Occipital lobe (tissue), 2 donors: ENCODE data around the gene VPS13D. TPM values are rescaled to one million over a fixed set of nuclear protein-coding genes. Genes with fewer than 3 reads are reported as not detected.
"Not testable (repeated sequence)": the region's sequence is repeated elsewhere in the genome, so short reads cannot be mapped to it uniquely, and the experiment has no call there.

Source experiments
- DNase-seq: peaks from one replicate; lab custom pipeline; 2025; lab: John Stamatoyannopoulos, UW
- total RNA-seq: library from RNA; depleted of rRNA; stranded (reverse); fragments of >200 nt; gene quantifications from one replicate; pipeline ENCODE4 v1.2.3, GENCODE V29; 2014

The VPS13D gene
- total RNA-seq, 1 donor from 2014 or later: 42.0 TPM

GRCh38 chr1:12530462-12531178, 300.8 kb downstream of the VPS13D start:
- no peak for DNase-seq

GRCh38 chr1:12531179-12531499, 301.3 kb downstream of the VPS13D start:
- no peak for DNase-seq

- no peak for DNase-seq
Observed at GRCh38 chr1:12532405-12533315, 302.8 kb downstream of the VPS13D start.

- no peak for DNase-seq
Observed at GRCh38 chr1:12536023-12536639, 306.3 kb downstream of the VPS13D start.

- DNase-seq: no peak
Observed at GRCh38 chr1:12537294-12537693, 307.5 kb downstream of the VPS13D start.

GRCh38 chr1:12537906-12538461, 308.2 kb downstream of the VPS13D start:
- DNase-seq: no peak

GRCh38 chr1:12538536-12538935, 308.7 kb downstream of the VPS13D start:
- DNase-seq: not testable (repeated sequence)

- no peak for DNase-seq
Observed at GRCh38 chr1:12539320-12539704, 309.5 kb downstream of the VPS13D start.

GRCh38 chr1:12539705-12540579, 310.1 kb downstream of the VPS13D start:
- no peak for DNase-seq

- DNase-seq: no peak
Observed at GRCh38 chr1:12540580-12541273, 310.9 kb downstream of the VPS13D start.

GRCh38 chr1:12541274-12542137, 311.7 kb downstream of the VPS13D start:
- no peak for DNase-seq

GRCh38 chr1:12542138-12542465, 312.3 kb downstream of the VPS13D start:
- no peak for DNase-seq

GRCh38 chr1:12542616-12543592, 313.1 kb downstream of the VPS13D start:
- DNase-seq: no peak

GRCh38 chr1:12543740-12544154, 313.9 kb downstream of the VPS13D start:
- no peak for DNase-seq

- no peak for DNase-seq
Observed at GRCh38 chr1:12544357-12544756, 314.5 kb downstream of the VPS13D start.

GRCh38 chr1:12544992-12545391, 315.2 kb downstream of the VPS13D start:
- no peak for DNase-seq

GRCh38 chr1:12546771-12547585, 317.1 kb downstream of the VPS13D start:
- no peak for DNase-seq
